HG03558 (cell line): ENCODE results near the gene ZNF319.
A peak's percentile ranks its signal among the peaks of the same experiment; 100 is the strongest.
"Not testable (repeated sequence)": the region's sequence is repeated elsewhere in the genome, so short reads cannot be mapped to it uniquely, and the experiment has no call there.

Source experiments
- ATAC-seq: cut with Tn5 transposase; IDR thresholded peaks from one replicate; pipeline ENCODE4 v1.9.1; 2021; ENCODE audit warnings: moderate number of reproducible peaks; ENCODE audit not compliant: unreplicated experiment; ENCODE audit errors: extremely low read depth

ZNF319 gene

GRCh38 chr16:58022601-58023371 is 22.3 kb upstream of the ZNF319 start:
- ATAC-seq: no peak

- ATAC-seq: no peak
Measured at GRCh38 chr16:58021661-58022551, 21.4 kb upstream of the ZNF319 start.

GRCh38 chr16:58020628-58021521 is 20.4 kb upstream of the ZNF319 start:
- no peak for ATAC-seq

- no peak for ATAC-seq
Measured at GRCh38 chr16:58019866-58020538, 19.5 kb upstream of the ZNF319 start.

GRCh38 chr16:58018803-58019202 is 18.3 kb upstream of the ZNF319 start:
- ATAC-seq: no peak

GRCh38 chr16:58016840-58017446 is 16.5 kb upstream of the ZNF319 start:
- no peak for ATAC-seq

GRCh38 chr16:58013201-58013956 is 12.9 kb upstream of the ZNF319 start:
- no peak for ATAC-seq

GRCh38 chr16:58012481-58012880 is 12.0 kb upstream of the ZNF319 start:
- ATAC-seq: no peak

- no peak for ATAC-seq
Measured at GRCh38 chr16:58011652-58012051, 11.2 kb upstream of the ZNF319 start.

- ATAC-seq: no peak
Measured at GRCh38 chr16:58010886-58011285, 10.4 kb upstream of the ZNF319 start.

GRCh38 chr16:58009856-58010416 is 9.5 kb upstream of the ZNF319 start:
- no peak for ATAC-seq

- ATAC-seq: not testable (repeated sequence)
Measured at GRCh38 chr16:58004736-58005135, 4.3 kb upstream of the ZNF319 start.

- ATAC-seq: no peak
Measured at GRCh38 chr16:58002936-58003335, 2.5 kb upstream of the ZNF319 start.

- ATAC-seq: no peak
Measured at GRCh38 chr16:58002416-58002800, 1.9 kb upstream of the ZNF319 start.

- no peak for ATAC-seq
Measured at GRCh38 chr16:58001781-58002415, 1.4 kb upstream of the ZNF319 start.

- ATAC-seq: peak; percentile 66
Measured at GRCh38 chr16:58000706-58001676, 519 bp upstream of the ZNF319 start, which contains the start of gene USB1. Gene USB1 (plus strand): TSS chr16:58001407. CDS start chr16:58001484, 77 bp downstream.
